MM.1S (cell line): ENCODE data around the gene SUSD2.

ENCODE experiments used
- CTCF ChIP-seq: fragments of 300-600 bp; sonication (generic); IDR thresholded peaks from 2 replicates; pipeline ENCODE4 v1.5.1; 2016; ENCODE audit warnings: antibody characterized with exemption, low read length, mixed read lengths
- EZH2 ChIP-seq: fragments of 300-600 bp; sonication (generic); optimal IDR thresholded peaks from 2 replicates; pipeline ENCODE3; 2017; ENCODE audit warnings: low read depth, mild to moderate bottlenecking, antibody characterized with exemption, low read length, mixed read lengths
- EZH2phosphoT487 ChIP-seq: fragments of 300-600 bp; sonication (generic); IDR thresholded peaks from 2 replicates; pipeline ENCODE4 v1.6.1; 2018; ENCODE audit warnings: antibody characterized with exemption, low read length

GRCh38 chr22:24191381-24191841 lies 10.1 kb downstream of the SUSD2 start:
- TF ChIP-seq CTCF (no peak), EZH2phosphoT487 (no peak), EZH2 (no peak)
